ENCODE measurements around the gene MDN1.

GRCh38 chr6:89675949-89676748 is 143.4 kb downstream of the MDN1 start:
- TF ChIP-seq, protein P1, sequence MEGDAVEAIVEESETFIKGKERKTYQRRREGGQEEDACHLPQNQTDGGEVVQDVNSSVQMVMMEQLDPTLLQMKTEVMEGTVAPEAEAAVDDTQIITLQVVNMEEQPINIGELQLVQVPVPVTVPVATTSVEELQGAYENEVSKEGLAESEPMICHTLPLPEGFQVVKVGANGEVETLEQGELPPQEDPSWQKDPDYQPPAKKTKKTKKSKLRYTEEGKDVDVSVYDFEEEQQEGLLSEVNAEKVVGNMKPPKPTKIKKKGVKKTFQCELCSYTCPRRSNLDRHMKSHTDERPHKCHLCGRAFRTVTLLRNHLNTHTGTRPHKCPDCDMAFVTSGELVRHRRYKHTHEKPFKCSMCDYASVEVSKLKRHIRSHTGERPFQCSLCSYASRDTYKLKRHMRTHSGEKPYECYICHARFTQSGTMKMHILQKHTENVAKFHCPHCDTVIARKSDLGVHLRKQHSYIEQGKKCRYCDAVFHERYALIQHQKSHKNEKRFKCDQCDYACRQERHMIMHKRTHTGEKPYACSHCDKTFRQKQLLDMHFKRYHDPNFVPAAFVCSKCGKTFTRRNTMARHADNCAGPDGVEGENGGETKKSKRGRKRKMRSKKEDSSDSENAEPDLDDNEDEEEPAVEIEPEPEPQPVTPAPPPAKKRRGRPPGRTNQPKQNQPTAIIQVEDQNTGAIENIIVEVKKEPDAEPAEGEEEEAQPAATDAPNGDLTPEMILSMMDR (conservative IDR thresholded peaks at IDR 0.05; ENCODE audit: low read length) = no peak
- no peak for TF ChIP-seq EZH2phosphoT487 (IDR thresholded peaks at IDR 0.05; ENCODE audit: borderline replicate concordance, low read depth, low read length)

All from OCI-LY7 (cell line).